ENCODE data around the gene MIA2. TPM values are rescaled to one million over a fixed set of nuclear protein-coding genes. Genes with fewer than 3 reads are reported as not detected.

The MIA2 gene
- 12.0 and 15.3 TPM in 2 replicates for total RNA-seq

DNA sequence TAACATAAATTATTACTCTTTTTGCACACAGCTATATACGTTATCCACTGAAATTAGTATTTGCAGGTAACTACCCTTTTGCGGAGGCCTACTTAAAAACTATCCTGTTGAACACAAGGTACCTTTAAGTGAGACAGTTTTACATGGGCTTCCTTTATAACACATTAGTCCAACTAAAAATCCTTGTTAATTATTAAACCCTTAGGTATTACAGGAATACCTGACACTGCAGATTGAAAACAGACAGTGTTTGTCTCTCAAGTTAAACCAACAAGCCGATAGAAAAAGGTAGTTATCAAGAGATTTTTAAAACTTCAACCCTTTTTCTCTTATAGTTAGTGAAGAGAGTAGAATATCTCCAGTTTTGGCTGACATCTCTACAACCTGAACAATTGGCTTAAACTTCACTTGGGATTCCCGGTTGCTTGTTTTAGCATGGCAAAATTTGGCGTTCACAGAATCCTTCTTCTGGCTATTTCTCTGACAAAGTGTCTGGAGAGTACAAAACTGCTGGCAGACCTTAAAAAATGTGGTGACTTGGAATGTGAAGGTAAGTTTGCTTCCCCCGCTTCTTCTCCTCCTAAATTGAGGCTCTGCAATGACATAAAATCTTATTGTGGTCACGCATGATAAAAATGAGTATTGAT lies at the start of gene MIA2:
TSS of gene MIA2 (plus strand) at position 236 of the 647 bp plus-strand sequence. CDS start at position 436, 200 bp downstream.

GRCh38 chr14:39432179-39432618 lies 198.5 kb downstream of the MIA2 start, which contains the start of gene FBXO33:
TSS of gene FBXO33 (minus strand) at chr14:39432433. CDS start at chr14:39432162, 271 bp downstream.

Other genes with a start within 250 kb of the MIA2 start
- gene SEC23A, start 130.7 kb upstream of the MIA2 start, total RNA-seq, result 448 and 547 TPM in 2 replicates
- 11.8 and 18.3 TPM in 2 replicates for gene GEMIN2, start 119.6 kb upstream of the MIA2 start, total RNA-seq
- 23.5 and 28.0 TPM in 2 replicates for gene TRAPPC6B, start 63.6 kb upstream of the MIA2 start, total RNA-seq
- gene PNN, start 58.7 kb upstream of the MIA2 start, total RNA-seq, result 11.5 and 13.5 TPM in 2 replicates
- gene FBXO33, start 198.5 kb downstream of the MIA2 start, total RNA-seq, result 16.6 and 20.3 TPM in 2 replicates

All from smooth muscle cell of the pulmonary artery (primary cell).